Lower lobe of right lung (tissue), 2 donors: ENCODE results near the gene UBE2I. TPM values are rescaled to one million over a fixed set of nuclear protein-coding genes. Genes with fewer than 3 reads are reported as not detected.

Experiments used
- ATAC-seq, 2 donors: fragments of 200-7000 bp; cut with Tn5 transposase; one replicate each; pipeline ENCODE4 v1.9.1; 2020 to 2022; ENCODE audit warnings: mild to moderate bottlenecking in 2 of 2, moderate library complexity in 2 of 2
- DNase-seq: peaks from one replicate; pipeline ENCODE4 v3.0.0-alpha.2; 2020
- H3K27ac ChIP-seq: fragments of 200-600 bp; one replicate; pipeline ENCODE4 v1.8.0; 2022
- H3K27me3 ChIP-seq: fragments of 200-600 bp; one replicate; pipeline ENCODE4 v1.8.0; 2022; ENCODE audit warnings: low read depth
- H3K36me3 ChIP-seq: fragments of 200-600 bp; one replicate; pipeline ENCODE4 v1.8.0; 2022; ENCODE audit warnings: mild to moderate bottlenecking
- H3K4me1 ChIP-seq: fragments of 200-600 bp; one replicate; pipeline ENCODE4 v1.8.0; 2022
- H3K4me3 ChIP-seq: fragments of 200-600 bp; one replicate; pipeline ENCODE4 v1.8.0; 2022; ENCODE audit warnings: mild to moderate bottlenecking
- H3K9me3 ChIP-seq: fragments of 200-600 bp; one replicate; pipeline ENCODE4 v1.8.0; 2022
- CTCF ChIP-seq: fragments of 200-600 bp; IDR thresholded peaks from one replicate; pipeline ENCODE4 v1.8.0; 2022; ENCODE audit warnings: antibody characterized with exemption, mild to moderate bottlenecking
- intact Hi-C: fragments of 100-400 bp; cut with DNase I; formaldehyde crosslinking; loops from one replicate; pipeline ENCODE4 v1.11.0; 2022
- total RNA-seq: library from RNA; stranded (reverse); fragmentation: NEBNext Ultra II Directional; extraction: Animal tissue kit (Norgen Biotek cat#: 25700); gene quantifications from one replicate; pipeline ENCODE4 v1.2.1, GENCODE V29; 2021
- donor health status: DM: no; HTN: yes; CAD: no; lungs with severe emphysema.

Gene UBE2I
- total RNA-seq, 1 donor from 2014 or later: 93.4 TPM

GRCh38 chr16:1283296-1283695 is 26.1 kb upstream of the UBE2I start:
- Histone ChIP-seq H3K36me3 (no peaks in the 10 kb centered on the region), H3K9me3 (no peaks in the 10 kb centered on the region), H3K4me3 (no peak overlapping the region), H3K4me1 (no peaks in the 10 kb centered on the region), H3K27ac (no peak overlapping the region), H3K27me3 (peaks cover 48% of the 10 kb centered on the region)
- intact Hi-C loops: no loop called here
- DNase-seq: no peak
- TF ChIP-seq CTCF: no peak
- no peak for ATAC-seq

GRCh38 chr16:1283996-1284616 is 25.3 kb upstream of the UBE2I start:
- DNase-seq: no peak
- intact Hi-C loops: no loop called here

GRCh38 chr16:1285669-1286512 is 23.5 kb upstream of the UBE2I start:
- no peak for TF ChIP-seq CTCF
- Histone ChIP-seq H3K36me3 (no peaks in the 10 kb centered on the region), H3K9me3 (no peaks in the 10 kb centered on the region), H3K4me1 (no peaks in the 10 kb centered on the region), H3K27me3 (peaks cover 59% of the 10 kb centered on the region), H3K4me3 (no peak overlapping the region), H3K27ac (no peak overlapping the region)
- DNase-seq (no peak), ATAC-seq (no peak)
- intact Hi-C loops: no loop called here

More at GRCh38 chr16:1283996-1284616, 25.3 kb upstream of the UBE2I start:
- Histone ChIP-seq H3K36me3 (no peaks in the 10 kb centered on the region), H3K27ac (no peak overlapping the region), H3K27me3 (peaks cover 55% of the 10 kb centered on the region), H3K9me3 (no peaks in the 10 kb centered on the region), H3K4me1 (no peaks in the 10 kb centered on the region), H3K4me3 (no peak overlapping the region)
- TF ChIP-seq CTCF: no peak
- ATAC-seq: no peak

- Histone ChIP-seq H3K27ac (no peak overlapping the region), H3K36me3 (no peaks in the 10 kb centered on the region), H3K9me3 (no peaks in the 10 kb centered on the region), H3K4me1 (no peaks in the 10 kb centered on the region), H3K27me3 (peaks cover 62% of the 10 kb centered on the region), H3K4me3 (no peak overlapping the region)
- no peak for DNase-seq
- ATAC-seq: no peak
- intact Hi-C loops: no loop called here
- TF ChIP-seq CTCF: no peak
Observed at GRCh38 chr16:1286513-1287094, 22.8 kb upstream of the UBE2I start.

GRCh38 chr16:1287982-1288670 is 21.3 kb upstream of the UBE2I start:
- H3K27ac ChIP-seq: no peak overlapping the region
- no peaks in the 10 kb centered on the region for H3K4me1 ChIP-seq
- H3K36me3 ChIP-seq: no peaks in the 10 kb centered on the region
- H3K27me3 ChIP-seq: peaks cover 66% of the 10 kb centered on the region
- ATAC-seq (no peak), DNase-seq (no peak)
- intact Hi-C loops: no loop called here
- H3K9me3 ChIP-seq: no peaks in the 10 kb centered on the region
- H3K4me3 ChIP-seq: no peak overlapping the region
- no peak for TF ChIP-seq CTCF
